Measurements from ENCODE around the gene ENDOG. TPM values are rescaled to one million over a fixed set of nuclear protein-coding genes. Genes with fewer than 3 reads are reported as not detected.
A peak's percentile ranks its signal among the peaks of the same experiment; 100 is the strongest.

ENDOG gene
- total and polyA plus RNA-seq, 5 experiments from 2014 or later, result 15.0 to 34.0 (median 16.3) TPM

GRCh38 chr9:128822407-128823042, 4.2 kb downstream of the ENDOG start:
- Mint-ChIP-seq H3K27ac (peak overlapping the region in 2 of 10 donors; percentile 29 to 67), H3K4me3 (no peak overlapping the region), H3K9me3 (no peaks in the 10 kb centered on the region), H3K4me1 (peaks cover 9 to 36% (median 26%) of the 10 kb centered on the region in 4 donors), H3K27me3 (no peaks in the 10 kb centered on the region), H3K36me3 (peaks cover 0 to 41% (median 3%) of the 10 kb centered on the region in 3 donors)
- ATAC-seq, result no peak
- POLR2A ChIA-PET, result no interaction called here
- DNase-seq, result no peak

- POLR2A ChIA-PET, result interaction anchor here (0.6 to 1.2 kb wide), 4 partner anchors 12 to 367 kb away, joined by 3 to 8 read pairs (median 4); partner anchors contain the start of gene ODF2
- DNase-seq, result no peak
- no peaks in the 10 kb centered on the region for H3K9me3 Mint-ChIP-seq
- H3K4me1 Mint-ChIP-seq, result peaks cover 9 to 38% (median 30%) of the 10 kb centered on the region in 4 donors
- ATAC-seq, result no peak
- H3K27me3 Mint-ChIP-seq, result no peaks in the 10 kb centered on the region
- H3K27ac Mint-ChIP-seq, result peak overlapping the region in 1 of 10 donors; percentile 75
- H3K36me3 Mint-ChIP-seq, result peaks cover 0 to 43% (median 3%) of the 10 kb centered on the region in 3 donors
- no peak overlapping the region for H3K4me3 Mint-ChIP-seq
These were observed 5.1 kb downstream of the ENDOG start for GRCh38 chr9:128823362-128823902.

DNA sequence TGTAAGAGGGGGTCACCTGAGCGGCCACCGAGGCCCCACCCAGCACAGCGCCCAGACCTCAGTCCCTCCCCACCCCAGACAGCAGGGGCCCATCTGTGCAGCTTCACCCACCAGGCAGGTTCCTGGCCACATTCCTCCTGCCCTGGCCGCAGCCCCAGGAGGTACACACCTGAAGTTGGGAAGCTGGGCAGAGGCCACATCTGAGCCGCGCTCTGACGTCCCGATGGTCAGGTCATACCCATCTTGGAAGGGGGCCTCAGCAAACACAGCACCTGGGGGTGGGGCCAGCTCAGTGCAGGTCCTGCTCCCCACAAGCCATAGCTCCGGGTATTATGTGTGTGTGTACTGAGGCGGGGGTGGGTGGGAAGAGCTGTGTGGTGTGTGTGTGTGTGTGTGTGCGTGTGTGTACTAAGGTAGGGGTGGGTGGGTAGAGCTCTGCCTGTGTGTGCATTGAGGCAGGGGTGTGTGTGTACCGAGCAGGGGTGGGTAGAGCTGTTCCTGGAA, 5.7 kb downstream of the ENDOG start:
- POLR2A ChIA-PET, result interaction anchor here (0.6 to 1.2 kb wide), 5 partner anchors 11 to 368 kb away, joined by 3 to 8 read pairs (median 4); partner anchors contain the start of gene ODF2
- ATAC-seq (no peak), DNase-seq (no peak)
- H3K9me3 Mint-ChIP-seq, result no peaks in the 10 kb centered on the region
- H3K27me3 Mint-ChIP-seq, result no peaks in the 10 kb centered on the region
- H3K36me3 Mint-ChIP-seq, result peaks cover 0 to 45% (median 3%) of the 10 kb centered on the region in 3 donors
- peaks cover 15 to 44% (median 36%) of the 10 kb centered on the region in 4 donors for H3K4me1 Mint-ChIP-seq
- no peak overlapping the region for H3K4me3 Mint-ChIP-seq
- peak overlapping the region in 1 of 10 donors; percentile 67 for H3K27ac Mint-ChIP-seq

DNA sequence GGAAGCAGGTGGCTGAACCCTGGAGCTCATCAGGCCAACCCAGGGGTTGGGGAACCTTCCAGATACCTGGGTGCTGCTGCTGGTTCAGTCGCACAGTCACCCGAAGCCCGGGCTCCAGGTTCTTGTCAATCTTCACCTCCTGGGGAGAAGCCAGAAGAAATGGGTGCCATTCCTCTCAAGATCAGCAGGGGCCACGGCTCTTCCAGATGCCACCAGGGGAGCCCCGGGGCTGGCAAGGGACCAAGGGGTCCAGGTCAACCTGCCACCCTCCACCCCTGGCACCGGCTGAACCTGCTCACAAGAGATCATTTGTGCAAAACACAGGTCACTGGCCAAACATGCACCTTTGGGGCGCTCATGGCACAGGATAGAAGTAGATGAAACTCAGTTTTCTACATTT, 6.6 kb downstream of the ENDOG start:
- H3K27ac Mint-ChIP-seq, result peak overlapping the region in 1 of 10 donors; percentile 45
- H3K4me1 Mint-ChIP-seq, result peaks cover 17 to 44% (median 34%) of the 10 kb centered on the region in 4 donors
- POLR2A ChIA-PET, result interaction anchor here (0.6 to 0.8 kb wide), 2 partner anchors 12 to 1377 kb away, joined by 3 read pairs; no protein-coding TSS in a partner anchor
- no peaks in the 10 kb centered on the region for H3K9me3 Mint-ChIP-seq
- ATAC-seq (no peak), DNase-seq (no peak)
- peak overlapping the region in 1 of 10 donors; percentile 6 for H3K4me3 Mint-ChIP-seq
- no peaks in the 10 kb centered on the region for H3K27me3 Mint-ChIP-seq
- H3K36me3 Mint-ChIP-seq, result peaks cover 0 to 45% (median 3%) of the 10 kb centered on the region in 3 donors

- Mint-ChIP-seq H3K4me1 (peaks cover 16 to 37% (median 32%) of the 10 kb centered on the region in 4 donors), H3K4me3 (peak overlapping the region in 1 of 10 donors; percentile 66), H3K9me3 (no peaks in the 10 kb centered on the region), H3K36me3 (peaks cover 0 to 45% (median 3%) of the 10 kb centered on the region in 3 donors), H3K27me3 (no peaks in the 10 kb centered on the region), H3K27ac (peak overlapping the region in 2 of 10 donors; percentile 11 to 51)
- no peak for DNase-seq
- POLR2A ChIA-PET, result interaction anchor here (3.0 kb wide), 1 partner anchor 8 kb away, joined by 19 read pairs; the partner anchor contains the start of gene ENDOG
- no peak for ATAC-seq
These were observed 7.8 kb downstream of the ENDOG start for GRCh38 chr9:128825923-128826700.

- Mint-ChIP-seq H3K9me3 (no peaks in the 10 kb centered on the region), H3K4me3 (peak overlapping the region; percentile 84 to 96 (median 94)), H3K27ac (peak overlapping the region; percentile 71 to 96 (median 94)), H3K36me3 (peaks cover 0 to 34% (median 0%) of the 10 kb centered on the region in 3 donors), H3K4me1 (peaks cover 11 to 32% (median 28%) of the 10 kb centered on the region in 4 donors), H3K27me3 (no peaks in the 10 kb centered on the region)
- no peak for ATAC-seq
- POLR2A ChIA-PET, result interaction anchor here (1.2 to 3.0 kb wide), 2 partner anchors 10 to 457 kb away, joined by 3 to 19 read pairs; partner anchors contain the start of genes ENDOG and URM1
- no peak for DNase-seq
These were observed 10.0 kb downstream of the ENDOG start for GRCh38 chr9:128828267-128828666.

GRCh38 chr9:128828719-128829452, 10.6 kb downstream of the ENDOG start:
- peak overlapping the region; percentile 79 to 96 (median 94) for H3K27ac Mint-ChIP-seq
- no peak for ATAC-seq
- peaks cover 0 to 31% (median 0%) of the 10 kb centered on the region in 3 donors for H3K36me3 Mint-ChIP-seq
- H3K4me1 Mint-ChIP-seq, result peaks cover 11 to 32% (median 28%) of the 10 kb centered on the region in 4 donors
- POLR2A ChIA-PET, result interaction anchor here (1.0 to 3.0 kb wide), 11 partner anchors 10 to 524 kb away, joined by 3 to 38 read pairs (median 4); partner anchors contain the start of genes DYNC2I2, ENDOG, SH3GLB2 and URM1
- no peaks in the 10 kb centered on the region for H3K9me3 Mint-ChIP-seq
- no peaks in the 10 kb centered on the region for H3K27me3 Mint-ChIP-seq
- H3K4me3 Mint-ChIP-seq, result peak overlapping the region; percentile 84 to 96 (median 94)
- DNase-seq, result no peak

- DNase-seq, result peak; percentile 87 to 96 (median 92)
- Mint-ChIP-seq H3K36me3 (peaks cover 0 to 29% (median 0%) of the 10 kb centered on the region in 3 donors), H3K4me3 (peak within 1 kb of the TSS; percentile 84 to 96 (median 94)), H3K4me1 (peaks cover 11 to 32% (median 26%) of the 10 kb centered on the region in 4 donors), H3K9me3 (no peaks in the 10 kb centered on the region), H3K27ac (peak within 1 kb of the TSS; percentile 86 to 98 (median 94)), H3K27me3 (no peaks in the 10 kb centered on the region)
- peak; percentile 95 to 99 for ATAC-seq
- POLR2A ChIA-PET, result interaction anchor here (0.6 to 1.9 kb wide), 15 partner anchors 10 to 972 kb away, joined by 3 to 38 read pairs (median 4); partner anchors contain the start of genes DYNC2I2, ENDOG, SH3GLB2 and URM1
These were observed 11.4 kb downstream of the ENDOG start, which contains the start of gene SPOUT1 for GRCh38 chr9:128829477-128830251. Gene SPOUT1, minus strand, starts transcription at chr9:128829794. Its CDS starts 14 bp downstream, at chr9:128829780.

- no peaks in the 10 kb centered on the region for H3K27me3 Mint-ChIP-seq
- ATAC-seq (no peak), DNase-seq (no peak)
- peaks cover 0 to 15% (median 3%) of the 10 kb centered on the region in 3 donors for H3K36me3 Mint-ChIP-seq
- no peaks in the 10 kb centered on the region for H3K9me3 Mint-ChIP-seq
- POLR2A ChIA-PET, result interaction anchor here (0.5 kb wide), 1 partner anchor 58 kb away, joined by 4 read pairs; no protein-coding TSS in a partner anchor
- no peak overlapping the region for H3K4me3 Mint-ChIP-seq
- H3K27ac Mint-ChIP-seq, result no peak overlapping the region
- peaks cover 5 to 17% (median 14%) of the 10 kb centered on the region in 4 donors for H3K4me1 Mint-ChIP-seq
These were observed 15.4 kb downstream of the ENDOG start for GRCh38 chr9:128833696-128834095.

DNA sequence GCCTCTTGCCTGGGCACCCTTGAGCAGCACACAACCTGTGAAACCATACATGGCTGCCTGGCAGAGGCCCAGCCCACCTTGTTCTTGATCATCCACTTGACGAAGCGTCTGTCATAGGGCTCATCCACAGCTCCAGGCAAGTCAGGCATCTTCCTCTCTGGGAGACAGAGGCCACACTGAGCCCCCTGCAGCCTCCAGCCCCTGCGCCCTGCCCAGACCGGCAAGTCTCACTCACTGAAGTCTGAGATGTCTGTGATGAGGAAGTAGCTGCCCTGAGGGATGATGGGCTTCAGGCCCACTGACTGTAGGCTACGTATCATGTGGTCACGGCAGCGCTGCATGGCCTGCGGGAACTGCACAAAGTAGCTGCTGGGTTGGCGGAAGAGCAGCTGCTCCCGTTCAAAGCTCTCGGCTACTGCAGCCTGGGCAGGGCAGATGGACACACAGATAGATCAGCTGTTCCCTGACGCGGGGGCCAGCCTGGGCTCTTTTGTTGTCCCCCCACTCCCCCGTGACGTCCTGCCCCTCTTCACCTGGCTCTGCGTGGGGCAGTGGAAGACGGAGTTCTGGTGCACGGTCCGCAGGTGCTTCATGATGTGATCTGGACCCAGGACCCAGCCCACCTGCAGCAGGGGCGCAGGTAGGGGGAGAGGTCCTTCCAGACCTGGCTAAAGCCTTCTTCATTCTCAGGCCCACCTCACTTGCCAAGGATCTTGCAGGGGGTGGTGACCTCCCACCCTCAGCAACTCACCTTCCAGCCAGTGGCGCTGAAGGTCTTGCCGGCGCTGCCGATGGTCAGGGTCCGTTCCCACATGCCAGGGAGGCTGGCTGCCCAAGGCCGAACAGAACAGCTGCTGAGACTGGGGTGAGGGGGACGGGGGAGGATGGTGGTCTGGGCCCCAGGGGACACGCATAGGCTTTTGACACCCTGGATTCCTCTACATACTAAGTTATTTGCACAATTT, 17.2 kb downstream of the ENDOG start:
- DNase-seq, result no peak
- no peak overlapping the region for H3K4me3 Mint-ChIP-seq
- H3K4me1 Mint-ChIP-seq, result peaks cover 0 to 3% (median 0%) of the 10 kb centered on the region in 4 donors
- no peaks in the 10 kb centered on the region for H3K27me3 Mint-ChIP-seq
- POLR2A ChIA-PET, result interaction anchor here (0.7 to 1.2 kb wide), 2 partner anchors 12 to 17 kb away, joined by 3 read pairs; partner anchors contain the start of gene ENDOG
- peaks cover 0 to 20% (median 3%) of the 10 kb centered on the region in 3 donors for H3K36me3 Mint-ChIP-seq
- ATAC-seq, result no peak
- H3K27ac Mint-ChIP-seq, result no peak overlapping the region
- no peaks in the 10 kb centered on the region for H3K9me3 Mint-ChIP-seq
